PC-9 (cell line): Measurements from ENCODE around the gene MKRN2. TPM values are rescaled to one million over a fixed set of nuclear protein-coding genes. Genes with fewer than 3 reads are reported as not detected.

Source experiments
- BruUV-seq: library from RNA; stranded (reverse); fragments of 400-500 nt; replicated peaks from 2 replicates; lab custom pipeline; 2021; lab: Mats Ljungman, UMichigan
- CTCF ChIA-PET: fragments of 300-600 bp; sonication (Branson Sonifier 250); formaldehyde crosslinking; loops from one replicate; lab custom pipeline; 2022; ENCODE audit warnings: antibody characterized with exemption; lab: Charles Lee
- POLR2A ChIA-PET: fragments of 300-600 bp; sonication (Branson Sonifier 250); formaldehyde crosslinking; loops from one replicate; lab custom pipeline; 2022; ENCODE audit warnings: antibody characterized with exemption; ENCODE audit not compliant: unreplicated experiment; lab: Charles Lee
- DNase-seq, 2 experiments: peaks; one replicate each; pipeline versions ENCODE4 v3.0.0 to v3.0.0-alpha.2; 2015 to 2022; ENCODE audit warnings: mixed read lengths in 1 of 2
- H2AFZ ChIP-seq: fragments of 200-600 bp; sonication (generic); 2 replicates; pipeline ENCODE4 v1.8.1; 2017; ENCODE audit warnings: antibody characterized with exemption
- H3F3A ChIP-seq: fragments of 200-600 bp; sonication (generic); 2 replicates; pipeline ENCODE4 v1.8.1; 2017; ENCODE audit warnings: antibody characterized with exemption, mild to moderate bottlenecking, low read depth; ENCODE audit not compliant: insufficient read depth
- H3K27ac ChIP-seq: fragments of 200-600 bp; sonication (generic); 2 replicates; pipeline ENCODE4 v1.6.1; 2016; ENCODE audit warnings: mixed run types
- H3K27me3 ChIP-seq: fragments of 200-600 bp; sonication (generic); 2 replicates; pipeline ENCODE4 v1.6.1; 2016; ENCODE audit warnings: low read depth, mixed run types; ENCODE audit not compliant: insufficient read depth
- H3K36me3 ChIP-seq: fragments of 200-600 bp; sonication (generic); 2 replicates; pipeline ENCODE4 v1.6.1; 2016; ENCODE audit warnings: low read depth, mixed run types
- H3K4me1 ChIP-seq: fragments of 200-600 bp; sonication (generic); replicated peaks from 2 replicates; pipeline ENCODE4 v1.6.1; 2016; ENCODE audit warnings: mixed run types; ENCODE audit not compliant: insufficient read depth
- H3K4me2 ChIP-seq: fragments of 200-600 bp; sonication (generic); 2 replicates; pipeline ENCODE4 v1.6.1; 2017; ENCODE audit warnings: mixed run types
- H3K4me3 ChIP-seq: fragments of 200-600 bp; sonication (generic); 2 replicates; pipeline ENCODE4 v1.6.1; 2016; ENCODE audit warnings: mixed run types
- H3K79me2 ChIP-seq: fragments of 200-600 bp; sonication (generic); 2 replicates; pipeline ENCODE4 v1.6.1; 2017; ENCODE audit warnings: low read depth, mixed run types
- H3K9me2 ChIP-seq: fragments of 200-600 bp; sonication (generic); 2 replicates; pipeline ENCODE4 v1.8.1; 2017; ENCODE audit warnings: mild to moderate bottlenecking; ENCODE audit not compliant: insufficient read depth
- H3K9me3 ChIP-seq: fragments of 200-600 bp; sonication (generic); 2 replicates; pipeline ENCODE4 v1.8.1; 2016; ENCODE audit warnings: low read depth; ENCODE audit not compliant: insufficient read depth
- H4K20me1 ChIP-seq: fragments of 200-600 bp; sonication (generic); 2 replicates; pipeline ENCODE4 v1.8.1; 2017; ENCODE audit not compliant: insufficient read depth
- EZH2 ChIP-seq: fragments of 200-600 bp; sonication (generic); IDR thresholded peaks from 2 replicates; pipeline ENCODE4 v1.8.0; 2017; ENCODE audit warnings: antibody characterized with exemption, low read depth
- intact Hi-C: fragments of 100-400 bp; cut with micrococcal nuclease; formaldehyde crosslinking; loops from one replicate; pipeline ENCODE4 v1.10.0; 2022; ENCODE audit not compliant: unreplicated experiment
- total RNA-seq: library from RNA; stranded (reverse); gene quantifications from 2 replicates; pipeline ENCODE4 v1.2.3, GENCODE V29; 2021
- TF ChIP-seq, protein P1 (sequence below): fragments of 200-600 bp; sonication (generic); conservative IDR thresholded peaks from 2 replicates; pipeline ENCODE4 v1.6.1; 2017; ENCODE audit warnings: mixed run types, antibody characterized with exemption, mild to moderate bottlenecking, moderate library complexity

MKRN2 gene
- total RNA-seq, 1 experiment from 2014 or later, result 25.0 TPM

DNA sequence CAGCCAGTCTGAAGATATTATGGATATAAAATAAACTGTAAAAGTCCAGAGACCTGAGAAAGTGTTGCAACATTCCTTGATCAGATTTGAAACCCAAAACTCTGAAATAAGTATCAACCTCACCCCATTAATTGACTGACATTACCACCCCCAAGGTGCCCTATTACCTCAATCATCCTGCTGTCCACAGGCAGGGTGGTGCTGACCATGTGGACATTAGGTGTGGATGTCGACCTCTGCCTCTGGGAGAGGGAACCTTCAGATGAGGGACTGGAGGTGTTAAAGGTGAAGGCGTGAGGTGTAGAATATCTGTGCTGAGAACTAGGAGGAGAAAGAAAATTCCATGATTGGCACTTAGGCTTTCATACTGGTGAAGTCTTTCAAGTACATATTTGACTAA, 47.1 kb downstream of the MKRN2 start:
- Histone ChIP-seq H3K27me3 (no peaks in the 10 kb centered on the region), H4K20me1 (peaks cover 9% of the 10 kb centered on the region; the same call in 1 of the 2 replicates), H3F3A (peaks cover 5% of the 10 kb centered on the region; the same call in 1 of the 2 replicates), H3K9me3 (no peaks in the 10 kb centered on the region), H3K9me2 (no peaks in the 10 kb centered on the region), H3K4me3 (no peak overlapping the region), H3K27ac (no peak overlapping the region), H2AFZ (no peak overlapping the region), H3K79me2 (no peaks in the 10 kb centered on the region), H3K4me2 (no peak overlapping the region), H3K36me3 (peaks cover 27% of the 10 kb centered on the region; the same call in 1 of the 2 replicates), H3K4me1 (no peaks in the 10 kb centered on the region)
- intact Hi-C loops, result loop anchor here (10.0 kb wide), 1 partner anchor 101 kb away; no protein-coding TSS in a partner anchor
- ChIA-PET CTCF (no interaction called here), POLR2A (no interaction called here)
- no peak for DNase-seq
- TF ChIP-seq EZH2, result no peak
- TF ChIP-seq, protein P1, sequence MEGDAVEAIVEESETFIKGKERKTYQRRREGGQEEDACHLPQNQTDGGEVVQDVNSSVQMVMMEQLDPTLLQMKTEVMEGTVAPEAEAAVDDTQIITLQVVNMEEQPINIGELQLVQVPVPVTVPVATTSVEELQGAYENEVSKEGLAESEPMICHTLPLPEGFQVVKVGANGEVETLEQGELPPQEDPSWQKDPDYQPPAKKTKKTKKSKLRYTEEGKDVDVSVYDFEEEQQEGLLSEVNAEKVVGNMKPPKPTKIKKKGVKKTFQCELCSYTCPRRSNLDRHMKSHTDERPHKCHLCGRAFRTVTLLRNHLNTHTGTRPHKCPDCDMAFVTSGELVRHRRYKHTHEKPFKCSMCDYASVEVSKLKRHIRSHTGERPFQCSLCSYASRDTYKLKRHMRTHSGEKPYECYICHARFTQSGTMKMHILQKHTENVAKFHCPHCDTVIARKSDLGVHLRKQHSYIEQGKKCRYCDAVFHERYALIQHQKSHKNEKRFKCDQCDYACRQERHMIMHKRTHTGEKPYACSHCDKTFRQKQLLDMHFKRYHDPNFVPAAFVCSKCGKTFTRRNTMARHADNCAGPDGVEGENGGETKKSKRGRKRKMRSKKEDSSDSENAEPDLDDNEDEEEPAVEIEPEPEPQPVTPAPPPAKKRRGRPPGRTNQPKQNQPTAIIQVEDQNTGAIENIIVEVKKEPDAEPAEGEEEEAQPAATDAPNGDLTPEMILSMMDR, result no peak
- no TSS peak for BruUV-seq

DNA sequence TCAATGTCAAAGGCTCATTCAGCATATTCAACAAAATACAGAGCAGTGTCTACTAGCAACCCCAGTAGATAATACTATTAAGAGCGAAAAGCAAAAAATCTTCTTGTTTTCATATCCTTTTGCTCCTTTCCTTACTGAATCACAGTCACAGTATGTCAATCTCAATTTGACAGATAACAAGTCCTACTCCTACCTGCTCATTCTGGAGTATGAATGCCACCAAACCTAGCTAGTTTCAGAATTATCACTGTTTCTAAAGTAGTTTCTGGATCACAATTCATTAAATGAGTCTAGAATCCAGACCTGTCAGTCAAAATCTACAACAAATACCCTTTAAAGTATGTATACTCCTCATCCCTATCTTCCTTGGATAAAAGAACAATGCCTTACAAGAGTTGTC, 51.5 kb downstream of the MKRN2 start:
- Histone ChIP-seq H3K4me2 (no peak overlapping the region), H2AFZ (no peak overlapping the region), H3K36me3 (peaks cover 26% of the 10 kb centered on the region; the same call in 1 of the 2 replicates), H3K27me3 (no peaks in the 10 kb centered on the region), H3K79me2 (peaks cover 15% of the 10 kb centered on the region; the same call in 1 of the 2 replicates), H3F3A (peaks cover 5% of the 10 kb centered on the region; the same call in 1 of the 2 replicates), H3K9me2 (no peaks in the 10 kb centered on the region), H3K4me3 (no peak overlapping the region), H4K20me1 (peaks cover 27% of the 10 kb centered on the region), H3K4me1 (no peaks in the 10 kb centered on the region), H3K9me3 (no peaks in the 10 kb centered on the region), H3K27ac (no peak overlapping the region)
- no peak for DNase-seq
- TF ChIP-seq, protein P1, result no peak
- no peak for TF ChIP-seq EZH2
- CTCF ChIA-PET, result interaction anchor here (0.6 kb wide), 1 partner anchor 471 kb away, joined by 7 read pairs; no protein-coding TSS in a partner anchor
- POLR2A ChIA-PET, result no interaction called here
- intact Hi-C loops, result loop anchor here (10.0 kb wide), 1 partner anchor 96 kb away; no protein-coding TSS in a partner anchor
- no TSS peak for BruUV-seq

DNA sequence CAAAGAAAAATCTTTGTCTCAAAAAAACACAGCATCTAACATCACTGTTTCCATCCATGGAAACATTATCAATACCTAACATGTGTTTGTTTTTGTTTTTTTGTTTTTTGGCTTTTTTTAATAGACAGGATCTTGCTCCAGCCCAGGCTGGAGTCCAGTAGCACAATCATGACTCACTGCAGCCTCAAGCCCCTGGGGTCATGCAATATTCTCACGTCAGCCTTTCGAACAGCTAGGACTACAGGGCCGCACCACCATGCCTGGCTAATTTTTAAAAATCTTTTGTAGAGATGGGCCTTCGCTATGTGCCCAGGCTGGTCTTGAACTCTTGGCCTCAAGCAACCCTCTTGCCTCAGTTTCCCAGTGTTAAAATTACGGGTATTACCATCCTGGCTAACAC, 54.2 kb downstream of the MKRN2 start:
- intact Hi-C loops, result no loop called here
- Histone ChIP-seq H2AFZ (no peak overlapping the region), H3K27ac (no peak overlapping the region), H3F3A (peaks cover 5% of the 10 kb centered on the region; the same call in 1 of the 2 replicates), H3K9me3 (no peaks in the 10 kb centered on the region), H3K9me2 (no peaks in the 10 kb centered on the region), H3K4me3 (no peak overlapping the region), H3K4me2 (no peak overlapping the region), H4K20me1 (peaks cover 33% of the 10 kb centered on the region), H3K79me2 (peaks cover 15% of the 10 kb centered on the region; the same call in 1 of the 2 replicates), H3K27me3 (no peaks in the 10 kb centered on the region), H3K4me1 (no peaks in the 10 kb centered on the region), H3K36me3 (0 out of 2 replicates have a peak, but pooled peaks cover 24% of the 10 kb centered on the region)
- BruUV-seq, result no TSS peak
- POLR2A ChIA-PET, result no interaction called here
- CTCF ChIA-PET, result no interaction called here
- DNase-seq, result no peak
- TF ChIP-seq, protein P1, result no peak
- no peak for TF ChIP-seq EZH2
